ENCODE measurements around the gene FBXL19. TPM values are rescaled to one million over a fixed set of nuclear protein-coding genes. Genes with fewer than 3 reads are reported as not detected.
A peak's percentile ranks its signal among the peaks of the same experiment; 100 is the strongest.

Gene FBXL19
- total and polyA plus RNA-seq, 9 of the 15 experiments (the other 6 are each of a cell fraction or from before 2014, with no cell fraction given): 0.13 to 48.0 (median 13.5) TPM; not detected in 1

- no peak for TF ChIP-seq FOXM1 (IDR thresholded peaks at IDR 0.05; ENCODE audit: low read depth)
- TF ChIP-seq FOXM1 (CRISPR knock-in tag; IDR thresholded peaks at IDR 0.05; ENCODE audit: low read depth): no peak; the same call in 1 of the 2 replicates
- TF ChIP-seq ZNF780A (CRISPR knock-in tag; IDR thresholded peaks at IDR 0.05): no peak
- TF ChIP-seq ZMIZ1 (IDR thresholded peaks at IDR 0.05; ENCODE audit: low read depth in 2 of 2, low read length in 2 of 2): no peak
- no peak for TF ChIP-seq TAL1 (IDR thresholded peaks at IDR 0.05)
- TF ChIP-seq PRMT5 (CRISPR knock-in tag; IDR thresholded peaks at IDR 0.05): no peak
- 0 out of 4 replicates have a peak, but pooled peaks of 1 of the 2 experiments have one; percentile 10 for TF ChIP-seq UBTF (IDR thresholded peaks at IDR 0.05; ENCODE audit: borderline replicate concordance in 1 of 2, low read depth in 2 of 2, low read length in 2 of 2)
- TF ChIP-seq ZNF609 (CRISPR knock-in tag; IDR thresholded peaks at IDR 0.05; ENCODE audit: borderline replicate concordance): no peak
- TF ChIP-seq GATA2 (CRISPR knock-in tag; IDR thresholded peaks at IDR 0.05): no peak
- TF ChIP-seq MAZ (CRISPR knock-in tag; conservative IDR thresholded peaks at IDR 0.05 in 1 of 2, IDR thresholded peaks at IDR 0.05 in 1 of 2): peak in 1 of 2 experiments; percentile 65; a peak in 2 of 4 replicates
- no peak for TF ChIP-seq ZSCAN32 (CRISPR knock-in tag; IDR thresholded peaks at IDR 0.05)
- TF ChIP-seq ZNF79 (CRISPR knock-in tag; IDR thresholded peaks at IDR 0.05; ENCODE audit: low read depth): no peak
- no peak for TF ChIP-seq ZNF146 (CRISPR knock-in tag; IDR thresholded peaks at IDR 0.05; ENCODE audit: unreplicated experiment)
- TF ChIP-seq MXD1 (CRISPR knock-in tag; IDR thresholded peaks at IDR 0.05; ENCODE audit: borderline replicate concordance, poor library complexity, severe bottlenecking): no peak
- TF ChIP-seq CBFA2T2 (conservative IDR thresholded peaks at IDR 0.05): no peak
These were observed 26.3 kb upstream of the FBXL19 start (continued) for GRCh38 chr16:30896889-30897733.

Measured in K562 (cell line).